AG04449 (cell line): ENCODE measurements around the gene DACH1.

Source experiments
- CTCF ChIA-PET: fragments of 350-600 bp; formaldehyde crosslinking; extraction: SDS; loops from one replicate; lab custom pipeline; 2021; ENCODE audit warnings: antibody characterized with exemption; lab: Yijun Ruan, JAX
- POLR2A ChIA-PET: fragments of 400-600, 350-600 bp; formaldehyde crosslinking; extraction: SDS; loops from one replicate; lab custom pipeline; 2020; ENCODE audit warnings: antibody characterized with exemption, inconsistent platforms; lab: Yijun Ruan, JAX
- DNase-seq: peaks from one replicate; pipeline ENCODE4 v3.0.0-alpha.2; 2010; ENCODE audit warnings: low read depth, low spot score
- H3K4me3 ChIP-seq: 2 replicates; pipeline ENCODE4 v1.5.1; 2011; ENCODE audit warnings: low read depth, mild to moderate bottlenecking, control low read depth, low read length
- CTCF ChIP-seq: IDR thresholded peaks from one replicate; pipeline ENCODE4 v1.5.1; 2011; ENCODE audit warnings: mild to moderate bottlenecking, moderate library complexity, low read length, control low read depth, inconsistent platforms; ENCODE audit not compliant: insufficient read depth; ENCODE audit errors: missing control alignments

DACH1 gene

DNA sequence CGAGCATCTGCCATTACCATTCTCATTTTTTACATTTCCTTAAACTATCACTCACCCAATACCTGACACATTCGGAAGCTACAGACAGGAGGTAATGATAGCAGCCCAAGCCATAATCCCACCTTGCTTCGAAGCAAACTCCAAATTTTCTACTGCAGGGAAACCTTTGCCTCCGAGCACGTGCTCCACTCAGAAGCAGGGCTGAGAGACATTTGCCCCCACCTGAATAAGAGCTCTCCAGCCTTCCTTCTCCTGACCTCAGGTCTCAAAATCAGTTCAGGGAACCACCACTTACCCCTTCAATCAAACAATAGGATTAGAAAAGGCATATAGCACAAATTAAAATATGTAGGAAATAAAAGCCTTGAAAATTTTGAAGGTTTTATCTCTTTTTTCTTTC, 2.3 kb upstream of the DACH1 start:
- ChIA-PET CTCF (no interaction called here), POLR2A (no interaction called here)
- TF ChIP-seq CTCF = no peak
- no peak overlapping the region for H3K4me3 ChIP-seq
- no peak for DNase-seq

- CTCF ChIA-PET = no interaction called here
- TF ChIP-seq CTCF = no peak
- POLR2A ChIA-PET = no interaction called here
- peak overlapping the region; percentile 51 for H3K4me3 ChIP-seq
- no peak for DNase-seq
Observed at GRCh38 chr13:71866335-71867130, 471 bp downstream of the DACH1 start.

- POLR2A ChIA-PET = no interaction called here
- CTCF ChIA-PET = no interaction called here
- TF ChIP-seq CTCF = no peak
- no peak for DNase-seq
- peak overlapping the region; percentile 41 for H3K4me3 ChIP-seq
Observed at GRCh38 chr13:71865874-71866334, 1.1 kb downstream of the DACH1 start.

DNA sequence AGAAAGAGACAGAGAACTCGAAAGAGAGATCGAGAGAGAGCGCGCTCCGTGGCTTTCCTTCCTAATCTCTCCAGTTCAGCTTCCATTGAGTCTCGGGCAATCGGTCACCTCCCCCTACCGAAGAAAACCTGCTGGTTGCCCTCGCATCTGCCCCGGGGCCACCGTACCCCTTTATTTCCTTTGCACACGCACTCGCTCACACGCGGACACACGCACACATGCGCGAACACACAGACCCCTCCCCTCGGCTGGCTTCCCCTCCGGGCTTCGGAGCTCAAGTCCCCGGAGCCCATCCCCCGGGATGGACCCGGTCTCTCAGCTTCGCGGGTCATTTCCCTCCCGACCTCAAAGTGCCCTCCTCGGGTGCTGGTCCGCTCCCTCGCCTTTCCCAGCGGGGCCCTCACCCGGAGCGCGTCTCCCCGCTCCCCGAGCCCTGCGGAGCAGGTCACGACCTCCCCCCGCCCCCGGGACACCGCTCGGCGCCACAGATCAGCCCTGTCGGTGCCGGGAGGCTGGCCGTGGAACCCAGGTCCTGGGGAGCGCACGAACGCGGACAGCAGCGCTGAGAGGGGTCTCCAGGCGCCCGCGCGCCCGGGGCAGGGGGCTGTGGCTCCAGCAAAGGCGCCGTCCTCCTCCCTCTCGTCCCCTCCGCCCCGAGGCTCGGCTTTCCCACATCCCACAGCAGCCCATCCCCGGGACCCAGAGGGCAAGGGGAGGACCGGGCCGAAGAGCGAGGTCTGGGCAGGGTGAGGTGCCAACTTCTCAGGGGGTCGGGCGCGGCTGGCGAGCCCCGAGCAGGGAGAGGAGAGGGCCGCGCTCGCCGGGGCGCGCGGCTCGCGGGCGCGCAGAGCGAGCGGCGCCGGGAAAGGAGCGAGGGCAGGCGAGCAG, 1.8 kb downstream of the DACH1 start:
- CTCF ChIA-PET = no interaction called here
- DNase-seq = no peak
- POLR2A ChIA-PET = no interaction called here
- TF ChIP-seq CTCF = no peak
- H3K4me3 ChIP-seq = peak overlapping the region; percentile 41

DNA sequence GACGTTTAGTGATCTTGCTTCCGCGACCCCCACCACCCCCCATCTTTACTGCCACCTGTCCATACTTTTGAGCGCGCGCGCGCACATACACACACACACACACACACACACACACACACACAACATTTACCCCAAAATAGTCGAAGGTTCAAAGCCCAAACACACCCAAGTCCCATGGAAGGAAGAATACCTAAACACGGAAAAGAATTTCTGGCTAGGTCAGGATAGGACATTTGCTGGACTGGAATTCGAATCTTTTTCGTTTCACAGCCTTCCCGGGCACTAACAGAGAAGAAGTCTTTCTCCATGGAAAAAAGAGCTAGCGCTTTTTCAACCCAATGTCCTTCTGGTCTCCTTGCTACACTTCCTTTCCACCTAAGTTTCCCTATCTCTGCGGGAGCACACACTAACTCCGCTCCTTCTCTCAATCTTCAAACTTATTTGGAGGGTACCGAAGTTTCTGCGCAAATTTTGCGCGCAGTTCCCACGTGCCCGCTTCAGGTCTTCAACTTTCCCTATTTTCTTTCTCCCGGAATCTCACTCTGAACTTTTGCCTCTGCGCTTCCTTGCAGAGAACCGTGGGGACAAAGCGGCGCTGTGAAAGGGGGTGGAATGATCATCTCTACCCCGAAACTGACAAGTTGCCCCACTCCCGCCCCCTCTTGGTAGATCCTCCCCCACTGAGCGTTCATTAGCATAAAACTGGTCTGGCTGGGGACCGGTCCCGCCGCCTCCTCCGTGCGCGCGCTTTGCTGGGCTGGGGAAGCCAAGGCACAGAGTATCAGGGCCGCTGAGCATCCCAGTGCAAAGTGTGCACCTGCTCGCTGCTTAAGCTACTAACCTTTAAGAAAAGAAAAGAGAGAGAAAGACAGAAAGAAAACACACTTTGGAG, 2.7 kb downstream of the DACH1 start:
- TF ChIP-seq CTCF = no peak
- CTCF ChIA-PET = no interaction called here
- H3K4me3 ChIP-seq = no peak overlapping the region
- POLR2A ChIA-PET = no interaction called here
- no peak for DNase-seq
